GM21576 (cell line): ENCODE results near the gene OR11H6.
"Not testable (repeated sequence)": the region's sequence is repeated elsewhere in the genome, so short reads cannot be mapped to it uniquely, and the experiment has no call there.

Experiments used
- ATAC-seq: cut with Tn5 transposase; IDR thresholded peaks from one replicate; pipeline ENCODE4 v1.9.1; 2021; ENCODE audit warnings: mild to moderate bottlenecking, moderate library complexity; ENCODE audit not compliant: unreplicated experiment

OR11H6 gene

DNA sequence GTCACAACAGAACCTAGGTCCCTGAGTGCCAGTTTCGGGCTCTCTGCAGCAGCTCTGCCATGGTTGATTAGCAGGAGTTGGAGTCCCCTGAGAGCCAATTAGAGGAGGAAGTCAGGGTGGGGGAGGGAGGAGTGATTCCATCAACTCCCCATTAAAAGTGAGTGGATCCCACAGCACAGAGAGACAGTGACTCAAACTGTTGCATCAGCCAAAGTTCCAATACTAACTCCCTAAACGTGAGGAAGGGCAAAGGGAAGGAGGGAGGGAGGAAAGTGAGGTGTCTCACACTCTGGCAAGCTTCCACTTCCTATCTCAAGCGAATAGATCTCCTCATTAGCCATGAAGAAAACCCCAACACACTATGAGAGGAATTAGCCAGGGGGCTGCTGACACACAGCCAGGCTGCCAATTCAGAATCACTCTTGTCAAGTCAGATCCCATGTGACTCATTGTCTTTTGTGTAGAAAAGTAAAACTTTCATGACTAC is 39.2 kb downstream of the OR11H6 start:
- no peak for ATAC-seq

- not testable (repeated sequence) for ATAC-seq
These were observed 40.9 kb downstream of the OR11H6 start for GRCh38 chr14:20264361-20264760.

DNA sequence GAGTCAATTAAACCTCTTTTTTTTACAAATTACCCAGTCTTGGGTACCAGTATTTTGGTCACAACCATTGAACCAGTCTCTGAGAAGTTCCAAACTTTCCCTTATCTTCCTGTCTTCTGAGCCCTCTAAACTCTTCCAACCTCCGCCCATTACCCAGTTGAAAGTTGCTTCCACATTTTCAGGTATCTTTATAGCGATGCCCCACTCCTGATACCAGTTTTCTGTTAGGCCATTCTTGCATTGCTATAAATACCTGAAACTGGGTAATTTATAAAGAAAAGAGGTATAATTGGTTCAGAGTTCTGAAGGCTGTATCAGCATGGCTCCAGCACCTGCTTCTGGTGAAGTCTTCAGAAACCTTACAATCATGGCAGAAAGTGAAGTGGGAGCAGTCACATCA is 50.6 kb downstream of the OR11H6 start:
- ATAC-seq = no peak
